Esophagus muscularis mucosa (tissue), 4 donors: ENCODE measurements around the gene PRDM15. TPM values are rescaled to one million over a fixed set of nuclear protein-coding genes. Genes with fewer than 3 reads are reported as not detected.

Experiments used
- DNase-seq: peaks from one replicate; pipeline ENCODE4 v3.0.0-alpha.2; 2017; ENCODE audit errors: extremely low spot score
- H3K27ac ChIP-seq, 4 donors: fragments of 200-600 bp; sonication (generic); replicated peaks in 1 of 4; 1 replicate in 3 of 4; 2 replicates in 1 of 4; pipeline ENCODE4 v1.5.1; 2016 to 2019; ENCODE audit warnings: mild to moderate bottlenecking in 1 of 4
- H3K27me3 ChIP-seq, 4 donors: fragments of 200-600 bp; sonication (generic); one replicate each; pipeline versions ENCODE4 v1.5.1 to v1.6.0; 2016 to 2019
- H3K36me3 ChIP-seq, 4 donors: fragments of 200-600 bp; sonication (generic); one replicate each; pipeline ENCODE4 v1.5.1; 2016 to 2019
- H3K4me1 ChIP-seq, 4 donors: fragments of 200-600 bp; sonication (generic); one replicate each; pipeline ENCODE4 v1.5.1; 2016 to 2019
- H3K4me3 ChIP-seq, 4 donors: fragments of 200-600 bp; sonication (generic); 1 replicate in 2 of 4; 2 replicates in 2 of 4; pipeline ENCODE4 v1.5.1; 2016 to 2019; ENCODE audit warnings: mild to moderate bottlenecking in 4 of 4, moderate library complexity in 1 of 4
- H3K9me3 ChIP-seq, 4 donors: fragments of 200-600 bp; sonication (generic); 1 replicate in 3 of 4; 2 replicates in 1 of 4; pipeline ENCODE4 v1.5.1; 2016 to 2019
- CTCF ChIP-seq, 3 experiments: fragments of 200-600 bp in 2 of 3; fragments of 450-650 bp in 1 of 3; sonication (generic) in 2 of 3; IDR thresholded peaks; one replicate each; pipeline ENCODE4 v1.5.1; 2017 to 2019; ENCODE audit warnings: antibody characterized with exemption in 3 of 3, mild to moderate bottlenecking in 2 of 3, moderate library complexity in 1 of 3
- EP300 ChIP-seq: sonication (generic); formaldehyde crosslinking; IDR thresholded peaks from one replicate; pipeline ENCODE4 v1.6.1; 2017; ENCODE audit warnings: antibody characterized with exemption
- POLR2A ChIP-seq: fragments of 450-650 bp; IDR thresholded peaks from one replicate; pipeline ENCODE4 v1.6.1; 2017; ENCODE audit warnings: antibody characterized with exemption, moderate library complexity, mild to moderate bottlenecking, low read depth
- POLR2AphosphoS5 ChIP-seq, 2 donors: sonication (generic); formaldehyde crosslinking; IDR thresholded peaks; one replicate each; pipeline ENCODE4 v1.6.1; 2017; ENCODE audit warnings: antibody characterized with exemption in 2 of 2
- WGBS: methylation state at CpG from one replicate; pipeline ENCODE4 v1.1.5; 2018; 5-methylcytosine and 5-hydroxymethylcytosine counted together
- intact Hi-C: fragments of 100-400 bp; cut with DNase I; formaldehyde crosslinking; loops from one replicate; pipeline ENCODE4 v1.15.1; 2023
- total RNA-seq, 4 donors: library from RNA; depleted of rRNA; stranded (reverse); fragments of >200 nt; gene quantifications; one replicate each; pipeline versions ENCODE4 v1.1.0 to v1.2.1, GENCODE V29; 2016

The PRDM15 gene
- total RNA-seq, 4 donors from 2014 or later: 5.0 to 6.3 (median 5.4) TPM

- Histone ChIP-seq H3K4me1 (peaks cover 0 to 4% (median 4%) of the 10 kb centered on the region in 4 donors), H3K4me3 (no peak overlapping the region)
Measured at GRCh38 chr21:41868062-41868710, 11.0 kb downstream of the PRDM15 start.

GRCh38 chr21:41867313-41867712 lies 11.8 kb downstream of the PRDM15 start:
- Histone ChIP-seq H3K4me3 (no peak overlapping the region), H3K4me1 (peaks cover 0 to 11% (median 8%) of the 10 kb centered on the region in 4 donors), H3K27ac (no peak overlapping the region), H3K27me3 (no peaks in the 10 kb centered on the region), H3K9me3 (no peaks in the 10 kb centered on the region), H3K36me3 (no peaks in the 10 kb centered on the region)
- intact Hi-C loops: no loop called here
- WGBS: 96% methylated on average over 8 of the region's 8 CpGs
- TF ChIP-seq POLR2A: no peak
- TF ChIP-seq POLR2AphosphoS5 (IDR thresholded peaks at IDR 0.05): no peak
- no peak for TF ChIP-seq EP300
- TF ChIP-seq CTCF (IDR thresholded peaks at IDR 0.05): no peak
- no peak for DNase-seq

More at GRCh38 chr21:41868062-41868710, 11.0 kb downstream of the PRDM15 start:
- DNase-seq: no peak
- Histone ChIP-seq H3K36me3 (peaks cover 0 to 5% (median 0%) of the 10 kb centered on the region in 4 donors), H3K27me3 (no peaks in the 10 kb centered on the region), H3K27ac (no peak overlapping the region), H3K9me3 (no peaks in the 10 kb centered on the region)
- WGBS: 84% methylated on average over 10 of the region's 10 CpGs
- intact Hi-C loops: no loop called here
- TF ChIP-seq EP300: no peak
- no peak for TF ChIP-seq POLR2AphosphoS5 (IDR thresholded peaks at IDR 0.05)
- TF ChIP-seq CTCF (IDR thresholded peaks at IDR 0.05): no peak
- TF ChIP-seq POLR2A: no peak

- no peaks in the 10 kb centered on the region for H3K36me3 ChIP-seq
- intact Hi-C loops: no loop called here
- H3K4me3 ChIP-seq: no peak overlapping the region
- no peaks in the 10 kb centered on the region for H3K27me3 ChIP-seq
- no peaks in the 10 kb centered on the region for H3K9me3 ChIP-seq
- H3K4me1 ChIP-seq: peaks cover 0 to 11% (median 8%) of the 10 kb centered on the region in 4 donors
- no peak for DNase-seq
- no peak overlapping the region for H3K27ac ChIP-seq
- TF ChIP-seq EP300: no peak
- no peak for TF ChIP-seq POLR2AphosphoS5 (IDR thresholded peaks at IDR 0.05)
- 89% methylated on average over 10 of the region's 11 CpGs for WGBS
Measured at GRCh38 chr21:41866274-41866809, 12.8 kb downstream of the PRDM15 start.

- WGBS: 82% methylated on average over 14 of the region's 15 CpGs
- H3K27me3 ChIP-seq: no peaks in the 10 kb centered on the region
- no peaks in the 10 kb centered on the region for H3K9me3 ChIP-seq
- DNase-seq: no peak
- H3K4me1 ChIP-seq: peaks cover 0 to 11% (median 8%) of the 10 kb centered on the region in 4 donors
- intact Hi-C loops: no loop called here
- TF ChIP-seq POLR2AphosphoS5 (IDR thresholded peaks at IDR 0.05) (no peak), CTCF (IDR thresholded peaks at IDR 0.05) (no peak), POLR2A (no peak), EP300 (no peak)
- no peaks in the 10 kb centered on the region for H3K36me3 ChIP-seq
- H3K4me3 ChIP-seq: no peak overlapping the region
- H3K27ac ChIP-seq: no peak overlapping the region
Measured at GRCh38 chr21:41865002-41865777, 14.0 kb downstream of the PRDM15 start.
